WI38 (cell line): Measurements from ENCODE around the gene ARHGAP30.
"Not testable (repeated sequence)": the region's sequence is repeated elsewhere in the genome, so short reads cannot be mapped to it uniquely, and the experiment has no call there.

ENCODE experiments used
- H3K4me3 ChIP-seq: 2 replicates; pipeline ENCODE4 v1.5.1; 2011; ENCODE audit warnings: low read depth, mild to moderate bottlenecking, control low read depth, low read length
- TF ChIP-seq, protein P1 (sequence below): IDR thresholded peaks from 2 replicates; pipeline ENCODE4 v1.5.1; 2012; ENCODE audit warnings: low read depth, mild to moderate bottlenecking, control low read depth, low read length

Gene ARHGAP30

GRCh38 chr1:161037661-161038522 is 31.8 kb downstream of the ARHGAP30 start:
- TF ChIP-seq, protein P1, sequence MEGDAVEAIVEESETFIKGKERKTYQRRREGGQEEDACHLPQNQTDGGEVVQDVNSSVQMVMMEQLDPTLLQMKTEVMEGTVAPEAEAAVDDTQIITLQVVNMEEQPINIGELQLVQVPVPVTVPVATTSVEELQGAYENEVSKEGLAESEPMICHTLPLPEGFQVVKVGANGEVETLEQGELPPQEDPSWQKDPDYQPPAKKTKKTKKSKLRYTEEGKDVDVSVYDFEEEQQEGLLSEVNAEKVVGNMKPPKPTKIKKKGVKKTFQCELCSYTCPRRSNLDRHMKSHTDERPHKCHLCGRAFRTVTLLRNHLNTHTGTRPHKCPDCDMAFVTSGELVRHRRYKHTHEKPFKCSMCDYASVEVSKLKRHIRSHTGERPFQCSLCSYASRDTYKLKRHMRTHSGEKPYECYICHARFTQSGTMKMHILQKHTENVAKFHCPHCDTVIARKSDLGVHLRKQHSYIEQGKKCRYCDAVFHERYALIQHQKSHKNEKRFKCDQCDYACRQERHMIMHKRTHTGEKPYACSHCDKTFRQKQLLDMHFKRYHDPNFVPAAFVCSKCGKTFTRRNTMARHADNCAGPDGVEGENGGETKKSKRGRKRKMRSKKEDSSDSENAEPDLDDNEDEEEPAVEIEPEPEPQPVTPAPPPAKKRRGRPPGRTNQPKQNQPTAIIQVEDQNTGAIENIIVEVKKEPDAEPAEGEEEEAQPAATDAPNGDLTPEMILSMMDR = no peak
- H3K4me3 ChIP-seq = no peak overlapping the region

DNA sequence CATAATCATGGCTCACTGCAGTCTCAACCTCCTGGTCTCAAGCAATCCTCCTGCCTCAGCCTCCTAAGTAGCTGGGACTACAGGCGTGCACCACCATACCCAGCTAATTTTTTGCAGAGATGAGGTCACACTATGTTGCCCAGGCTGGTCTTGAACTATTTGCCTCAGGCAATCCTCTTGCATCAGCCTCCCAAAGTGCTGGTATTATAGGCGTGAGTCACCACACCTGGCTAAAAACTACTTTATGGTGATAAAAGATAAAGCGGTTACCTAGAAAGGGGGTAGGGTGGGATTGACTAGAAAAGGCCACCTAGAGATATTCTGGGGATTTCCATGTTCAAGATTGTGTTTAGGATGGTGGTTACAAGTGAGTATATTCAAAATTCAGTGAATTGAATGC is 35.9 kb downstream of the ARHGAP30 start:
- H3K4me3 ChIP-seq = no peak overlapping the region
- TF ChIP-seq, protein P1 = no peak

DNA sequence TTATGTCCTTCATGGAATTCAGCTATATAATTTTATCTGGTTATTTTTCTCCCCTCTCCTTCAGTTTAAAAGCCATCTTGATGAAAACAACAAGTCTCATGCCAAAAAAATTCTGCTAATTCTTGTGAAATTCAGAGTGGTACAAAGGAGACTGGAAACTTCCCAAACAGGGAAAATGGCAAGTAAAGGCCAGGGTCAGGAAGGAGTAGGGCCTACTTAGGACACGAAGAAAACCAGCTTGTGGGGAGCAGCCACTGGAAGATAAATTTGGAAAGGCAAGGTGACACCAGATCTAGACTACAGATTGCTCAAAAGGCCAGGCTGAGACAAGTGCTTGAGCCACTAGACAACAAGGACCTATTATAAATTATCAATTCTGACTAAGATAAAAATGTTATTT is 37.3 kb downstream of the ARHGAP30 start:
- TF ChIP-seq, protein P1 = no peak
- H3K4me3 ChIP-seq = no peak overlapping the region

GRCh38 chr1:161031874-161032273 is 37.8 kb downstream of the ARHGAP30 start:
- H3K4me3 ChIP-seq = no peak overlapping the region
- TF ChIP-seq, protein P1 = no peak

- H3K4me3 ChIP-seq = not testable (repeated sequence)
These were observed 40.2 kb downstream of the ARHGAP30 start for GRCh38 chr1:161029466-161029865.

DNA sequence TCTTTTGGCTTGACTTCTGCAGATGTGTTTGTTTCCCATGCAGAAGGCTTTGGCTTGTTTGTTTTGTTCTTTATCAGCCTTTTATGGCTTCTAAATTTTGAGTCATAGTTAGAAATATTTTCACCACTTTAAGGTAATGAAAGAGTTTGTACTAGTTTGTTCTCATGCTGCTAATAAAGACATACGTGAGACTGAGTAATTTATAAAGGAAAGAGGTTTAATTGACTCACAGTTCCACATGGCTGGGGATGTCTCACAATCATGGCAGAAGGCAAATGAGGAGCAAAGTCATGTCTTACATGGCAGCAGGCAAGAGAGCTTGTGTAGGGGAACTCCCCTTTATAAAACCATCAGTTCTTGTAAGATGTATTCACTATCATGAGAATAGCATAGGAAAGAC is 42.7 kb downstream of the ARHGAP30 start:
- H3K4me3 ChIP-seq = not testable (repeated sequence)

- not testable (repeated sequence) for H3K4me3 ChIP-seq
These were observed 47.3 kb downstream of the ARHGAP30 start for GRCh38 chr1:161022432-161022831.

DNA sequence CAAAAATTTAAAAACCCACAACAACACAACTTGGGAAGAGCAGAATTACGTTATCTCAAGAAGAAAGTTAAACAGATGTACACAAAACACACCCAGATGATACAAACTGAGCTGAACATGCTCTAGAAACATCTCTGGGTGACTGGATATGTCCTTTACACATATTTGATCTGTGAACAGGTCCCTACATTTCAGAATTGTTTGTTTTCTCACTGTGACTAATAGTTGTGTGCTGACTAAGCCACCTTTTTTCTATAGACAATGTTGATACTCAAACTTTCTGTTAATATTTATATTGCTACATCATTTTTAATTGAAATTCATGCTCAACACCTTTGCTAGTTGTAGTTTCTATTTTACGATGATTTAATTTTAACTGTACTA is 47.7 kb downstream of the ARHGAP30 start:
- TF ChIP-seq, protein P1 = no peak
- no peak overlapping the region for H3K4me3 ChIP-seq
